Gastrocnemius medialis (tissue), 4 donors: Measurements from ENCODE around the gene VAT1L. TPM values are rescaled to one million over a fixed set of nuclear protein-coding genes. Genes with fewer than 3 reads are reported as not detected.

Source experiments
- ATAC-seq, 2 donors: fragments of 150-250 bp; one replicate each; pipeline ENCODE4 v1.9.1; 2016
- DNase-seq, 2 donors: peaks; one replicate each; pipeline ENCODE4 v3.0.0-alpha.2; 2019
- H3K27ac ChIP-seq, 4 donors: fragments of 200-600 bp; sonication (generic); 1 replicate in 1 of 4; 2 replicates in 3 of 4; pipeline ENCODE4 v1.5.1; 2016 to 2018; ENCODE audit warnings: mild to moderate bottlenecking in 2 of 4, moderate library complexity in 1 of 4
- H3K27me3 ChIP-seq, 3 donors: fragments of 200-600 bp; sonication (generic) in 2 of 3; 1 replicate in 1 of 3; 2 replicates in 2 of 3; pipeline versions ENCODE4 v1.5.1 to v1.6.0; 2016 to 2019; ENCODE audit warnings: mild to moderate bottlenecking in 1 of 3, moderate library complexity in 1 of 3
- H3K36me3 ChIP-seq, 2 donors: fragments of 200-600 bp; sonication (generic) in 1 of 2; one replicate each; pipeline ENCODE4 v1.5.1; 2017 to 2018
- H3K4me1 ChIP-seq, 2 donors: fragments of 200-600 bp; sonication (generic) in 1 of 2; one replicate each; pipeline ENCODE4 v1.5.1; 2016 to 2017; ENCODE audit warnings: mild to moderate bottlenecking in 2 of 2
- H3K4me3 ChIP-seq, 4 donors: fragments of 200-600 bp; sonication (generic) in 3 of 4; 1 replicate in 1 of 4; 2 replicates in 3 of 4; pipeline ENCODE4 v1.5.1; 2016 to 2019; ENCODE audit warnings: mild to moderate bottlenecking in 2 of 4
- H3K9me3 ChIP-seq, 3 donors: fragments of 200-600 bp; sonication (generic) in 2 of 3; 1 replicate in 1 of 3; 2 replicates in 2 of 3; pipeline ENCODE4 v1.5.1; 2016 to 2019
- POLR2A ChIP-seq, 2 donors: fragments of 450-650 bp; IDR thresholded peaks; one replicate each; pipeline ENCODE4 v1.6.1; 2017; ENCODE audit warnings: antibody characterized with exemption in 2 of 2, mild to moderate bottlenecking in 2 of 2, moderate library complexity in 2 of 2
- in situ Hi-C, 4 donors: fragments of 200-750 bp; cut with MboI; loops; one replicate each; pipeline versions ENCODE4 v1.15.0 to v1.8.0; 2017; ENCODE audit warnings: low sequenced_read_pairs in 4 of 4
- intact Hi-C: fragments of 100-400 bp; cut with DNase I; formaldehyde crosslinking; loops from one replicate; pipeline ENCODE4 v1.15.1; 2023; ENCODE audit warnings: low total_unique reads
- total RNA-seq, 4 donors: library from RNA; depleted of rRNA; stranded (reverse); fragments of >200 nt; gene quantifications; one replicate each; pipeline versions ENCODE4 v1.1.0 to v1.2.3, GENCODE V29; 2016
- TF ChIP-seq, protein P1 (sequence below), 5 experiments: fragments of 450-650 bp in 3 of 5; fragments of 200-600 bp in 2 of 5; sonication (generic) in 2 of 5; IDR thresholded peaks in 4 of 5; conservative IDR thresholded peaks in 1 of 5; 1 replicate in 4 of 5; 2 replicates in 1 of 5; pipeline ENCODE4 v1.5.1; 2016 to 2019; ENCODE audit warnings: antibody characterized with exemption in 5 of 5, mild to moderate bottlenecking in 3 of 5, moderate library complexity in 3 of 5

Gene VAT1L, protein sequence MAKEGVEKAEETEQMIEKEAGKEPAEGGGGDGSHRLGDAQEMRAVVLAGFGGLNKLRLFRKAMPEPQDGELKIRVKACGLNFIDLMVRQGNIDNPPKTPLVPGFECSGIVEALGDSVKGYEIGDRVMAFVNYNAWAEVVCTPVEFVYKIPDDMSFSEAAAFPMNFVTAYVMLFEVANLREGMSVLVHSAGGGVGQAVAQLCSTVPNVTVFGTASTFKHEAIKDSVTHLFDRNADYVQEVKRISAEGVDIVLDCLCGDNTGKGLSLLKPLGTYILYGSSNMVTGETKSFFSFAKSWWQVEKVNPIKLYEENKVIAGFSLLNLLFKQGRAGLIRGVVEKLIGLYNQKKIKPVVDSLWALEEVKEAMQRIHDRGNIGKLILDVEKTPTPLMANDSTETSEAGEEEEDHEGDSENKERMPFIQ
- total RNA-seq, result under 1 TPM in 1 of 4 donors, not detected in 3; 0.04 TPM

DNA sequence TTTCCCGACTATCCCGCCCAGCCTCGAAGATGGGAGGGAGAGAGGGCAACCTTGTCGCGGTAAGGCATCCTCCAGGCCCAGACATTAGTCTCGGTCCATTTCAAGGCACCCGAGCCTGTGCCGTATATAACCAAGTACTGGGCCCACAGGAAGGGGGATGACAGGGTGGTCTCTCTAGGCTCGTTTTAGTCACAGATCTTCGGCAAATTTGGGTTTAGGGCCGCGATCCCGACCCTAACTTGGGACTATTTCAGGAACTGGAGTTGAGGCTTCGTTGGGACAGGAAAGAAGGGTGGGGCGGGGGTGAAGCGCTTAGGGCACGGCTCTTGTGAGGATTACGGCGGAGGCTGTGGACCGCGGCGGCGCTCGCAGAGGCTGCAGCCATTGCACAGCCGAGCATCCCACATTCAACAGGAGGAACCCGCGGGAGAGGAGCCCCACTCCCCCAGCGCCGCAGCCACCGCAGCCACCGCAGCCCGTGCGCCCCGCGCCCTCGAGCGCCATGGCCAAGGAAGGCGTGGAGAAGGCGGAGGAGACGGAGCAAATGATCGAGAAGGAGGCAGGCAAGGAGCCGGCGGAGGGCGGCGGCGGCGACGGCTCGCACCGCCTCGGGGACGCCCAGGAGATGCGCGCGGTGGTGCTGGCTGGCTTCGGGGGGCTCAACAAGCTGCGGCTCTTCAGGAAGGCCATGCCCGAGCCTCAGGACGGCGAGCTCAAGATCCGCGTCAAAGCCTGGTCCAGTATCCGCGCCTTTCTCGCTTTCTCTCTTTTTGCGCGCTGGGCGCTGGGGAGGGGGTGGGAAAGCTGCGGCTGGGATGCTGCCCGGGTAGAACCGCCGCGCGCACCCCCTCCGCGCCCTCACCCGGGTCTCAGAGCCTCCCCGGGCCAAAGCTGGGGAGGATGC lies at the start of gene VAT1L:
VAT1L (plus strand) TSS at position 384 of the 904 bp plus-strand sequence; CDS start at position 503, 119 bp downstream.
- H3K4me3 ChIP-seq, result peak within 1 kb of the TSS; percentile 33 to 44 (median 37)
- no peak for ATAC-seq
- DNase-seq, result no peak
- no peak for TF ChIP-seq POLR2A (IDR thresholded peaks at IDR 0.05)
- TF ChIP-seq, protein P1, sequence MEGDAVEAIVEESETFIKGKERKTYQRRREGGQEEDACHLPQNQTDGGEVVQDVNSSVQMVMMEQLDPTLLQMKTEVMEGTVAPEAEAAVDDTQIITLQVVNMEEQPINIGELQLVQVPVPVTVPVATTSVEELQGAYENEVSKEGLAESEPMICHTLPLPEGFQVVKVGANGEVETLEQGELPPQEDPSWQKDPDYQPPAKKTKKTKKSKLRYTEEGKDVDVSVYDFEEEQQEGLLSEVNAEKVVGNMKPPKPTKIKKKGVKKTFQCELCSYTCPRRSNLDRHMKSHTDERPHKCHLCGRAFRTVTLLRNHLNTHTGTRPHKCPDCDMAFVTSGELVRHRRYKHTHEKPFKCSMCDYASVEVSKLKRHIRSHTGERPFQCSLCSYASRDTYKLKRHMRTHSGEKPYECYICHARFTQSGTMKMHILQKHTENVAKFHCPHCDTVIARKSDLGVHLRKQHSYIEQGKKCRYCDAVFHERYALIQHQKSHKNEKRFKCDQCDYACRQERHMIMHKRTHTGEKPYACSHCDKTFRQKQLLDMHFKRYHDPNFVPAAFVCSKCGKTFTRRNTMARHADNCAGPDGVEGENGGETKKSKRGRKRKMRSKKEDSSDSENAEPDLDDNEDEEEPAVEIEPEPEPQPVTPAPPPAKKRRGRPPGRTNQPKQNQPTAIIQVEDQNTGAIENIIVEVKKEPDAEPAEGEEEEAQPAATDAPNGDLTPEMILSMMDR (IDR thresholded peaks at IDR 0.05 in 4 of 5, conservative IDR thresholded peaks at IDR 0.05 in 1 of 5), result no peak
- peaks cover 29 to 54% (median 51%) of the 10 kb centered on the region in 3 donors for H3K27me3 ChIP-seq
- no peak within 1 kb of the TSS for H3K27ac ChIP-seq
- peaks cover 0 to 3% of the 10 kb centered on the region in 2 donors for H3K4me1 ChIP-seq
- in situ Hi-C loops (no loop called here), intact Hi-C loops (no loop called here)
- H3K9me3 ChIP-seq, result no peaks in the 10 kb centered on the region
- no peaks in the 10 kb centered on the region for H3K36me3 ChIP-seq

DNA sequence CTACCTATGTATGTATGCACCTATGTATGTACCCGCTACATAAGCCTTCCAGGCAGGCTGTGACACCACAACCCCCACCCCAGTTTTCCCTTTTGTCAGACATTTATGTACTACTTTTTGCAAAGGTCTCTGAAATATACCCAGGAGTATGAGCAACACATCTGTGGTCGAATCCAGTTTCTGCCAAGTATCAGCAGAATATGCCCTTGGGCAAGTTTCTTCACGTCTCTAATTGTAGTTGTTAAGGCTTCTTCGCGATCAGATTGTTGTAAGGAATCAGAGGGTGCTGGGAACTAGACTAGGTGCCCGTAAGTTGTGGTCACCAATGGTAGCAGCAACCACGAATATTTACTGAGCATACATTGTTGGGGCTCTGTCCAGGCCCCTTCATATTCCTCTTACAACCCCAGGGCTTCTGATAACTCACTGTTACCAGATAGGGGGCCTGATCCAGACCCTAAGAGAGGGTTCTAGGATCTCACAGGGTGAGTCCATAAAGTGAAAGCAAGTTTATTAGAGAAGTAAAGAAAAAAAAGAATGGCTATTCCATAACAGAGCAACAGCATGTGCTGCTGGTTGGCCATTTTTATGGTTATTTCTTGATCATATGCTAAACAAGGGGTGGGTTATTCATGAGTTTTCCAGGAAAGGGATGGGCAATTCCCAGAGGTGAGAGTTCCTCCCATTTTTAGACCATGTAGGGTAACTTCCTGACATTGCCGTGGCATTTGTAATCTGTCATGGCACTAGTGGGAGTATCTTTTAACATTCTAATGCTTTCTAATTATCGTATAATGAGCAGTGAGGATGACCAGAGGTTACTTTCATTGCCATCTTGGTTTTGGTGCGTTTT lies 49.4 kb upstream of the VAT1L start:
- H3K9me3 ChIP-seq, result no peaks in the 10 kb centered on the region
- no peak for TF ChIP-seq POLR2A (IDR thresholded peaks at IDR 0.05)
- TF ChIP-seq, protein P1 (IDR thresholded peaks at IDR 0.05 in 4 of 5, conservative IDR thresholded peaks at IDR 0.05 in 1 of 5), result no peak
- intact Hi-C loops, result no loop called here
- no peaks in the 10 kb centered on the region for H3K36me3 ChIP-seq
- no peaks in the 10 kb centered on the region for H3K4me1 ChIP-seq
- H3K4me3 ChIP-seq, result no peak overlapping the region
- in situ Hi-C loops, result no loop called here
- H3K27ac ChIP-seq, result no peak overlapping the region
- no peak for ATAC-seq
- no peaks in the 10 kb centered on the region for H3K27me3 ChIP-seq
- no peak for DNase-seq

DNA sequence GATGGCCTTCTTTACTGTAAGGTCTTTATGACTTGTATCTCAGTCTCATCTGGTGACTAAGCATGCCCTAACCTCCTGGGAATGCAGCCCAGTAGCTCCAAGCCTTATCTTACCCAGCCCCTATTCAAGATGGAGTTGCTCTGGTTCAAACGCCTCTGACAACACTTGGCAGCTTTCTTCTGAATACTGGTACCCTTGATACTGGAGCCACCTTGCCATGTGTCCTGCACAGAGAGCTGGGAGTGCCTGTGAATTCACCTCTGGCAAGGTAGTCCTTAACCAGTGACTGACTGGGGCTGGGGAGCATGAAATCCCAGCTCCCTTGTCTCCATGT lies 48.8 kb upstream of the VAT1L start:
- intact Hi-C loops, result no loop called here
- no peaks in the 10 kb centered on the region for H3K4me1 ChIP-seq
- no peak overlapping the region for H3K27ac ChIP-seq
- no peak overlapping the region for H3K4me3 ChIP-seq
- no peaks in the 10 kb centered on the region for H3K27me3 ChIP-seq
- in situ Hi-C loops, result no loop called here
- TF ChIP-seq, protein P1 (IDR thresholded peaks at IDR 0.05 in 4 of 5, conservative IDR thresholded peaks at IDR 0.05 in 1 of 5), result no peak
- TF ChIP-seq POLR2A (IDR thresholded peaks at IDR 0.05), result no peak
- no peaks in the 10 kb centered on the region for H3K36me3 ChIP-seq
- no peaks in the 10 kb centered on the region for H3K9me3 ChIP-seq
- no peak for DNase-seq
- no peak for ATAC-seq

DNA sequence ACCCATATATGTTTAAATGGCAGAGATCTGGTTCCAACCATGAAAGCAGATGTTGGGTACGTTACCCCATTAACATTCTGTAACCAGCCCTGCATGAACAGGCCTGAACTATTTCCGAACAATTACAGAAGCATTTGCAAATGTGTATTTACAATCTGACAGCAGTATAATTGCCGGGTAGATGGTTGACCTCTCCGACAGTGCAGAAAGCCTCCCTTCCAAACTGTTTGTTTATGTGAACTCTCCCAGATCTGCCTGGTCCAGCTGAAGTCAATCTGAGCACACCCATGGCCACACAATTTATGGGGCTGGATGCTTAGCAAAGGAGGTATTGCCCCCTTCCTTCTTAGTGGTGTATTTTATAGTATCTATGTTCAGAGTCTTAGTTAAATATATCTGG lies 44.2 kb upstream of the VAT1L start:
- no peak overlapping the region for H3K4me3 ChIP-seq
- TF ChIP-seq POLR2A (IDR thresholded peaks at IDR 0.05), result no peak
- TF ChIP-seq, protein P1 (IDR thresholded peaks at IDR 0.05 in 4 of 5, conservative IDR thresholded peaks at IDR 0.05 in 1 of 5), result no peak
- in situ Hi-C loops, result no loop called here
- H3K27ac ChIP-seq, result no peak overlapping the region
- H3K36me3 ChIP-seq, result no peaks in the 10 kb centered on the region
- no peak for ATAC-seq
- intact Hi-C loops, result no loop called here
- H3K9me3 ChIP-seq, result no peaks in the 10 kb centered on the region
- no peak for DNase-seq
- no peaks in the 10 kb centered on the region for H3K27me3 ChIP-seq
- no peaks in the 10 kb centered on the region for H3K4me1 ChIP-seq
